ENCODE measurements around the gene DKK3. TPM values are rescaled to one million over a fixed set of nuclear protein-coding genes. Genes with fewer than 3 reads are reported as not detected.

The DKK3 gene
- total and polyA plus RNA-seq, 2 of the 13 experiments (the other 11 are each of a cell fraction or from before 2014, with no cell fraction given): 0.09 to 0.67 TPM

GRCh38 chr11:12043959-12044791, 35.7 kb upstream of the DKK3 start (continued):
- TF ChIP-seq HINFP (CRISPR knock-in tag; IDR thresholded peaks at IDR 0.05; ENCODE audit: low read depth) (no peak), MYC (CRISPR knock-in tag; IDR thresholded peaks at IDR 0.05; ENCODE audit: borderline replicate concordance) (peak; percentile 35; the same call in 1 of the 2 replicates), FOXK2 (IDR thresholded peaks at IDR 0.05) (no peak), XRCC5 (optimal IDR thresholded peaks at IDR 0.05; ENCODE audit: low read length) (peak; percentile 61), GABPA (IDR thresholded peaks at IDR 0.05; ENCODE audit: low read depth, low read length) (no peak), GABPA (CRISPR knock-in tag; IDR thresholded peaks at IDR 0.05; ENCODE audit: low read depth) (no peak), ARHGAP35 (CRISPR knock-in tag; IDR thresholded peaks at IDR 0.05; ENCODE audit: borderline replicate concordance) (no peak), ZSCAN9 (CRISPR knock-in tag; IDR thresholded peaks at IDR 0.05; ENCODE audit: borderline replicate concordance) (peak; percentile 88), NCOA2 (CRISPR knock-in tag; IDR thresholded peaks at IDR 0.05) (peak; percentile 59), FOSL1 (CRISPR knock-in tag; IDR thresholded peaks at IDR 0.05; ENCODE audit: borderline replicate concordance) (peak; percentile 65; the same call in 1 of the 2 replicates), ZNF709 (CRISPR knock-in tag; IDR thresholded peaks at IDR 0.05) (peak; percentile 35; the same call in 1 of the 2 replicates), TCF12 (IDR thresholded peaks at IDR 0.05) (no peak), TCF12 (CRISPR knock-in tag; IDR thresholded peaks at IDR 0.05) (no peak), ZNF329 (CRISPR knock-in tag; IDR thresholded peaks at IDR 0.05; ENCODE audit: low read depth) (peak; percentile 68; the same call in 1 of the 2 replicates), BRCA1 (CRISPR knock-in tag; IDR thresholded peaks at IDR 0.05) (peak; percentile 44; the same call in 1 of the 2 replicates), ELF3 (CRISPR knock-in tag; IDR thresholded peaks at IDR 0.05) (peak; percentile 62), CAMTA2 (CRISPR knock-in tag; IDR thresholded peaks at IDR 0.05; ENCODE audit: borderline replicate concordance) (no peak), ZNF878 (CRISPR knock-in tag; IDR thresholded peaks at IDR 0.05) (peak; percentile 90), GFI1 (CRISPR knock-in tag; IDR thresholded peaks at IDR 0.05; ENCODE audit: borderline replicate concordance) (no peak), ZNF841 (CRISPR knock-in tag; IDR thresholded peaks at IDR 0.05; ENCODE audit: borderline replicate concordance) (no peak), KAT2B (IDR thresholded peaks at IDR 0.05; ENCODE audit: borderline replicate concordance, low read depth, low read length) (no peak), PAF1 (CRISPR knock-in tag; IDR thresholded peaks at IDR 0.05) (no peak), FLYWCH1 (CRISPR knock-in tag; IDR thresholded peaks at IDR 0.05) (0 out of 2 replicates have a peak, but pooled peaks have one; percentile 65), EZH2 (conservative IDR thresholded peaks at IDR 0.05; ENCODE audit: low read depth, low read length) (no peak), BORCS8-MEF2B (CRISPR knock-in tag; IDR thresholded peaks at IDR 0.05) (no peak), SKI (IDR thresholded peaks at IDR 0.05; ENCODE audit: partially characterized antibody) (no peak), HNF1B (CRISPR knock-in tag; IDR thresholded peaks at IDR 0.05) (peak; percentile 30; the same call in 1 of the 2 replicates)

All from HepG2 (cell line).